Measurements from ENCODE around the gene MYMX. TPM values are rescaled to one million over a fixed set of nuclear protein-coding genes. Genes with fewer than 3 reads are reported as not detected.

Gene MYMX
- total and polyA plus RNA-seq, 2 of the 13 experiments (the other 11 are each of a cell fraction or from before 2014, with no cell fraction given) = not detected

DNA sequence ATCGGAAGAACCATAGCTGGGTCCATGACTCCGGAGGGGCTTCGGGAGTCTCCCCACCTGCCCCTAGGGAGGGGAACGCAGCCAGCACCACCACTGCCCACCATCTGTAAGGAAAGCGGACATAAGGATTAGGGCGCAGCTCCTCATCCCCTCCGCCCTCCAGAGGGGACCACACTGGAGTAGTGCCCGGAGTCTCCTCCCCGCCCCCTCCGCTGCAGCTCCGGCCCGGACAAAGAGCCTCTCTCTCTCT, 40.0 kb downstream of the MYMX start:
- POLR2A ChIA-PET = interaction anchor here (0.6 to 6.0 kb wide), 28 partner anchors 8 to 627 kb away, joined by 3 to 264 read pairs (median 5); partner anchors contain the start of genes AARS2, CDC5L, GTPBP2 and HSP90AB1
- peak overlapping the region; percentile 96 for H3K4me2 ChIP-seq (ENCODE audit: low read depth, low read length)
- no peaks in the 10 kb centered on the region; a peak in 1 of 5 replicates for H3K27me3 ChIP-seq (ENCODE audit: control insufficient read depth in 1 of 2, insufficient read depth in 2 of 2, low read length in 2 of 2)
- peak overlapping the region; percentile 93 for H3K27ac ChIP-seq (ENCODE audit: extremely low read length, insufficient read depth, low read length)
- no peak for ATAC-seq
- intact Hi-C loops (cut with micrococcal nuclease; ENCODE audit: unreplicated experiment) (no loop called here), in situ Hi-C loops (cut with HindIII; ENCODE audit: extremely low pct_ligation_motif_present, low pct_unique_long_range_greater_than_20kb) (no loop called here)
- WGBS (ENCODE audit: low lambda C conversion rate) = 1% methylated on average over 8 of the region's 12 CpGs
- peaks cover 55% of the 10 kb centered on the region for H3K4me1 ChIP-seq (ENCODE audit: insufficient read depth, low read length)
- no peak for FAIRE-seq
- DNase-seq (ENCODE audit: low spot score) = no peak
- no peak overlapping the region for H2AFZ ChIP-seq (ENCODE audit: low read length)
- H3K4me3 ChIP-seq (replicated peaks in 1 of 3; ENCODE audit: insufficient read depth in 1 of 3, low read depth in 2 of 3, low read length in 3 of 3) = peak overlapping the region; percentile 66 to 84 (median 71)
- peak overlapping the region; percentile 92 for H3K9ac ChIP-seq (ENCODE audit: insufficient read depth, low read depth, low read length)
- BruUV-seq (replicated peaks) = no TSS peak
- H4K20me1 ChIP-seq (ENCODE audit: insufficient read depth, low read length) = peaks cover 48% of the 10 kb centered on the region
- no peaks in the 10 kb centered on the region for H3K9me3 ChIP-seq (ENCODE audit: low read length)
- H3K36me3 ChIP-seq (replicated peaks in 1 of 2; ENCODE audit: control insufficient read depth in 1 of 2, insufficient read depth in 2 of 2, low read length in 2 of 2) = peaks cover 28 to 56% of the 10 kb centered on the region in 2 experiments
- peaks cover 17% of the 10 kb centered on the region for H3K79me2 ChIP-seq (ENCODE audit: insufficient read depth, low read length)
- CTCF ChIA-PET (ENCODE audit: low intra/inter-chr PET ratio, low total read pairs) = interaction anchor here (1.5 kb wide), 1 partner anchor 84 kb away, joined by 4 read pairs; no protein-coding TSS in a partner anchor
- TF ChIP-seq, protein P1, sequence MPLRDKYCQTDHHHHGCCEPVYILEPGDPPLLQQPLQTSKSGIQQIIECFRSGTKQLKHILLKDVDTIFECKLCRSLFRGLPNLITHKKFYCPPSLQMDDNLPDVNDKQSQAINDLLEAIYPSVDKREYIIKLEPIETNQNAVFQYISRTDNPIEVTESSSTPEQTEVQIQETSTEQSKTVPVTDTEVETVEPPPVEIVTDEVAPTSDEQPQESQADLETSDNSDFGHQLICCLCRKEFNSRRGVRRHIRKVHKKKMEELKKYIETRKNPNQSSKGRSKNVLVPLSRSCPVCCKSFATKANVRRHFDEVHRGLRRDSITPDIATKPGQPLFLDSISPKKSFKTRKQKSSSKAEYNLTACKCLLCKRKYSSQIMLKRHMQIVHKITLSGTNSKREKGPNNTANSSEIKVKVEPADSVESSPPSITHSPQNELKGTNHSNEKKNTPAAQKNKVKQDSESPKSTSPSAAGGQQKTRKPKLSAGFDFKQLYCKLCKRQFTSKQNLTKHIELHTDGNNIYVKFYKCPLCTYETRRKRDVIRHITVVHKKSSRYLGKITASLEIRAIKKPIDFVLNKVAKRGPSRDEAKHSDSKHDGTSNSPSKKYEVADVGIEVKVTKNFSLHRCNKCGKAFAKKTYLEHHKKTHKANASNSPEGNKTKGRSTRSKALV (CRISPR knock-in tag; IDR thresholded peaks at IDR 0.05) = peak; percentile 81; the same call in 1 of the 2 replicates
- TF ChIP-seq SRY (CRISPR knock-in tag; IDR thresholded peaks at IDR 0.05) (no peak), SP4 (CRISPR knock-in tag; IDR thresholded peaks at IDR 0.05) (peak; percentile 46; the same call in 1 of the 2 replicates), BRCA1 (CRISPR knock-in tag; IDR thresholded peaks at IDR 0.05) (no peak), ZNF33B (CRISPR knock-in tag; IDR thresholded peaks at IDR 0.05) (0 out of 2 replicates have a peak, but pooled peaks have one; percentile 78), SATB2 (CRISPR knock-in tag; IDR thresholded peaks at IDR 0.05) (0 out of 2 replicates have a peak, but pooled peaks have one; percentile 53), KLF12 (CRISPR knock-in tag; IDR thresholded peaks at IDR 0.05; ENCODE audit: borderline replicate concordance) (peak; percentile 82), KLF13 (CRISPR knock-in tag; IDR thresholded peaks at IDR 0.05) (no peak), ZNF629 (CRISPR knock-in tag; conservative IDR thresholded peaks at IDR 0.05) (0 out of 2 replicates have a peak, but pooled peaks have one; percentile 22), ADNP (CRISPR knock-in tag; IDR thresholded peaks at IDR 0.05) (no peak), FOXJ3 (CRISPR knock-in tag; IDR thresholded peaks at IDR 0.05; ENCODE audit: borderline replicate concordance) (0 out of 2 replicates have a peak, but pooled peaks have one; percentile 64), CAMTA2 (CRISPR knock-in tag; IDR thresholded peaks at IDR 0.05; ENCODE audit: borderline replicate concordance) (no peak), THAP11 (CRISPR knock-in tag; IDR thresholded peaks at IDR 0.05) (peak; percentile 28; the same call in 1 of the 2 replicates), TMF1 (CRISPR knock-in tag; IDR thresholded peaks at IDR 0.05; ENCODE audit: low read depth) (no peak), LCORL (IDR thresholded peaks at IDR 0.05) (no peak), LCORL (CRISPR knock-in tag; IDR thresholded peaks at IDR 0.05) (peak; percentile 80), DPF2 (CRISPR knock-in tag; IDR thresholded peaks at IDR 0.05; ENCODE audit: borderline replicate concordance, low read depth) (no peak)
- TF ChIP-seq, protein P2, sequence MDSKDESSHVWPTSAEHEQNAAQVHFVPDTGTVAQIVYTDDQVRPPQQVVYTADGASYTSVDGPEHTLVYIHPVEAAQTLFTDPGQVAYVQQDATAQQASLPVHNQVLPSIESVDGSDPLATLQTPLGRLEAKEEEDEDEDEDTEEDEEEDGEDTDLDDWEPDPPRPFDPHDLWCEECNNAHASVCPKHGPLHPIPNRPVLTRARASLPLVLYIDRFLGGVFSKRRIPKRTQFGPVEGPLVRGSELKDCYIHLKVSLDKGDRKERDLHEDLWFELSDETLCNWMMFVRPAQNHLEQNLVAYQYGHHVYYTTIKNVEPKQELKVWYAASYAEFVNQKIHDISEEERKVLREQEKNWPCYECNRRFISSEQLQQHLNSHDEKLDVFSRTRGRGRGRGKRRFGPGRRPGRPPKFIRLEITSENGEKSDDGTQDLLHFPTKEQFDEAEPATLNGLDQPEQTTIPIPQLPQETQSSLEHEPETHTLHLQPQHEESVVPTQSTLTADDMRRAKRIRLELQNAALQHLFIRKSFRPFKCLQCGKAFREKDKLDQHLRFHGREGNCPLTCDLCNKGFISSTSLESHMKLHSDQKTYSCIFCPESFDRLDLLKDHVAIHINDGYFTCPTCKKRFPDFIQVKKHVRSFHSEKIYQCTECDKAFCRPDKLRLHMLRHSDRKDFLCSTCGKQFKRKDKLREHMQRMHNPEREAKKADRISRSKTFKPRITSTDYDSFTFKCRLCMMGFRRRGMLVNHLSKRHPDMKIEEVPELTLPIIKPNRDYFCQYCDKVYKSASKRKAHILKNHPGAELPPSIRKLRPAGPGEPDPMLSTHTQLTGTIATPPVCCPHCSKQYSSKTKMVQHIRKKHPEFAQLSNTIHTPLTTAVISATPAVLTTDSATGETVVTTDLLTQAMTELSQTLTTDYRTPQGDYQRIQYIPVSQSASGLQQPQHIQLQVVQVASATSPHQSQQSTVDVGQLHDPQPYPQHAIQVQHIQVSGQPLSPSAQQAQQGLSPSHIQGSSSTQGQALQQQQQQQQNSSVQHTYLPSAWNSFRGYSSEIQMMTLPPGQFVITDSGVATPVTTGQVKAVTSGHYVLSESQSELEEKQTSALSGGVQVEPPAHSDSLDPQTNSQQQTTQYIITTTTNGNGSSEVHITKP (CRISPR knock-in tag; IDR thresholded peaks at IDR 0.05; ENCODE audit: low read depth) = 0 out of 2 replicates have a peak, but pooled peaks have one; percentile 58
- TF ChIP-seq, protein P3, sequence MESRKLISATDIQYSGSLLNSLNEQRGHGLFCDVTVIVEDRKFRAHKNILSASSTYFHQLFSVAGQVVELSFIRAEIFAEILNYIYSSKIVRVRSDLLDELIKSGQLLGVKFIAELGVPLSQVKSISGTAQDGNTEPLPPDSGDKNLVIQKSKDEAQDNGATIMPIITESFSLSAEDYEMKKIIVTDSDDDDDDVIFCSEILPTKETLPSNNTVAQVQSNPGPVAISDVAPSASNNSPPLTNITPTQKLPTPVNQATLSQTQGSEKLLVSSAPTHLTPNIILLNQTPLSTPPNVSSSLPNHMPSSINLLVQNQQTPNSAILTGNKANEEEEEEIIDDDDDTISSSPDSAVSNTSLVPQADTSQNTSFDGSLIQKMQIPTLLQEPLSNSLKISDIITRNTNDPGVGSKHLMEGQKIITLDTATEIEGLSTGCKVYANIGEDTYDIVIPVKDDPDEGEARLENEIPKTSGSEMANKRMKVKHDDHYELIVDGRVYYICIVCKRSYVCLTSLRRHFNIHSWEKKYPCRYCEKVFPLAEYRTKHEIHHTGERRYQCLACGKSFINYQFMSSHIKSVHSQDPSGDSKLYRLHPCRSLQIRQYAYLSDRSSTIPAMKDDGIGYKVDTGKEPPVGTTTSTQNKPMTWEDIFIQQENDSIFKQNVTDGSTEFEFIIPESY (CRISPR knock-in tag; IDR thresholded peaks at IDR 0.05) = no peak; the same call in 1 of the 2 replicates
